IPS-11a (cell line): ENCODE data around the gene IQCH.

Experiments
- H3K4me3 ChIP-seq: one replicate; pipeline ENCODE4 v1.5.1; 2013; ENCODE audit warnings: low read depth, low read length, control low read depth

IQCH gene

GRCh38 chr15:67521029-67521782 is 266.6 kb downstream of the IQCH start, which contains the start of gene C15orf61:
Gene C15orf61, plus strand, starts transcription at chr15:67521131. Its CDS starts 118 bp downstream, at chr15:67521249.
- peak within 1 kb of the TSS; percentile 72 for H3K4me3 ChIP-seq

DNA sequence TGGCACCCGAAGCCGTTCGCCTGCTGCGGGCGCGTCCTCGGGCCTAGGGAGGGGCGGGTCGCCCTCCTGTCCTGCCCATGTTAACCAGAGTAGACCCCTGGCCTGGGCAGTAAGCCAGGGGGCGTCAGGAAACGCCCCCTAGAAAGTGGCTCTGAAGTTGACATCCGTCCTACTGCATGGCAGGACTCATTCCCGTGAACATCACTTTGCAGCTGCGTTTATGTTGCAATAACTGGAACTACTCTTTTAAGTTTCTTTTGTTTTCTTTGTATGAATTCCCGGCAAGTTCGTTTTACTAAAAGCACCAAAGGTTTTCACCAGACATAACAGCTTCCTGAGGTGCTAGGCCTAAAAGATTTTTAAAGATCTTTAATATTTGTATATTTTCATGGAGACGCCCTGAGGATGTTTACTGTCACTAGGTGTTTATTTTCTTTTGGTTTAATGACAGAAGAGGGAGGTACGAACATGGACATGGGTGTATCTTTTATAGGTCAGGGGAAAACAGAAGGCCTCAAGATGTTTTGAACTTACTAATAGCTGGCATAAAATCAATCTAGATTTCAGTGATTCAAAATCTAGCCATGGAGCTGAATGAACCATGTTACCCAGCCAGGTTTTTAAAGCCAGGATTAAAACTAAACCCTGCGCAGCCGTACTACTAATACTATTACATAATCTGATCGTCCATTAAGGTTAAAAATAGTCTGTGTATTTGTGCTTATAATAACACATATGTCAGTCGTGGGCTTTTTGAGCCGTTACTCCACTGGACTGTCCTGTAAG is 267.4 kb downstream of the IQCH start:
- H3K4me3 ChIP-seq = peak overlapping the region; percentile 72

- no peak overlapping the region for H3K4me3 ChIP-seq
Measured at GRCh38 chr15:67523330-67523729, 268.7 kb downstream of the IQCH start.

DNA sequence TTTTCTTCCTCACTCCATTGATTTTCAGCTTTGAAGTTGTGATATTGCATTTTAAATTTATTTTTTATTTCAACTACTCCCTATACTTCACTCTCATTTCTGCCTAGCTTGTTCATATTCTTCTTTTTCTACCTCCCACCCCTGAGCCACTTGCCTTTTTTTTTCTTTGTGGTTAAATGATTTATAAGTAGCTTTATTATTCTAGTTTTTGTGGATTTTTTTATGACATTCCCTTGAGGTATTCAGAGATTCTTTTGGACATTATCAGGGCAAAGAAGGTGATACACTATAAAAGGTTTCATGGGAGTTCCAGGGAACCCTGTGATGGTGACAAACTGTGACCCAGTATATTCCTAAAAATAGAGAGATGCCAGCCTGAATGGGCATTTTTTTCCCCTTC is 269.6 kb downstream of the IQCH start:
- H3K4me3 ChIP-seq = no peak overlapping the region

- no peak overlapping the region for H3K4me3 ChIP-seq
Measured at GRCh38 chr15:67528513-67528912, 273.9 kb downstream of the IQCH start.

DNA sequence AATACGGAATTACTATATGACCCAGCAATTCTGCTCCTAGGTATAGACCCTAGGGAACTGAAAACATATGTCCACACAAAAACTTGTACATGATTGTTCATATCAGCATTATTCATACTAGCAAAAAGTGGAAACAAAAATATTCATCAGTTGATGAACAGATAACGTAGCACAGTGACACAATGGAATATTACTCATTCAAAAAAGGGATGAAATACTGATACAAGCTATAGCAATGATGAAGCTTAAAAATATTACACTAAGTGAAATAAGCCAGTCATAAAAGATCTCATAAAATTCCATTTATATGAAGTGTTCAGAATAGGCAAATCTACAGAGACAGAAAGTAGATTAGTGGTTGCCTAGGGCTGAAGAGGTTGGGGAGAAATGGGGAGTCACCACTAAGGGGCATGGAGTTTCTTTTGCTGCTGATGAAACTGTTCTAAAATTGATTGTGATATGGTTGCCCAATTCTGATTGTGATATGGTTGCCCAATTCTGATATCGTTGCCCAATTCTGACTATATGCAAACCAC is 276.9 kb downstream of the IQCH start:
- no peak overlapping the region for H3K4me3 ChIP-seq

DNA sequence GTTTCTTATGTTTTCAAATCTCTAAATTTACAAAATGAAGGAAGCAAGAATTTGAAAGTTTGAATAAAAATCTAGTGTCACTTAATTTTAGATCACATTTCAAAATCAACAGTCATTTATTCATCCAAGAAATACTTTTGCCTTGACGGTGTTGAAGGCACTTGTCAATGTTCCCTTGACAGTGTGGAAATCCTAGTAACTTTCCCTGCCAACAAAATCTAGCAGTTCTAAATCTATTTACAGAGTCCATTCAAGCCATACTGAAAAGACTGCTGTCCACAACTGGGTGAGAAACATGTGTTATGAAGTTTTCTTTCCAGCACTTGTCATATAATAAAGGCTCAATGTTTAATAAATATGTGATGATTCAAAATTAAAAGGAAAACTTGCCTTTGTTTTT is 279.3 kb downstream of the IQCH start:
- no peak overlapping the region for H3K4me3 ChIP-seq

- no peak overlapping the region for H3K4me3 ChIP-seq
Measured at GRCh38 chr15:67534360-67534759, 279.8 kb downstream of the IQCH start.

- no peak overlapping the region for H3K4me3 ChIP-seq
Measured at GRCh38 chr15:67537771-67538170, 283.2 kb downstream of the IQCH start.

GRCh38 chr15:67542420-67543347 is 288.1 kb downstream of the IQCH start, which contains the start of gene MAP2K5:
Gene MAP2K5, plus strand, starts transcription at chr15:67542703. Its CDS starts 633 bp downstream, at chr15:67543336.
- H3K4me3 ChIP-seq = peak within 1 kb of the TSS; percentile 86

DNA sequence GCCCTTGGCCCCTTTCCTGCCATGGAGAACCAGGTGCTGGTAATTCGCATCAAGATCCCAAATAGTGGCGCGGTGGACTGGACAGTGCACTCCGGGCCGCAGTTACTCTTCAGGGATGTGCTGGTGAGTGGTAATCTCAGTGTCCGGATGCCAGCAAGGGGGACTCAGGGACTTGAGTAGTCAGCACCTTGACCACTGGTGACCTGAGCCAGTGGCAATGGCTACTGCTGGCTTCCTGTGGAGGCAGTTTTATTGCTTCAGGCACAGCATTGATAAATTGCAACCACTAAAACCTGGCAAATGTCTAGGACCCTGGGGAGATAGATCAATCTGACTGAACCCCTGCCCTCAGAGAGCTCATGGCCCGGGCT is 288.7 kb downstream of the IQCH start:
- peak overlapping the region; percentile 86 for H3K4me3 ChIP-seq

- H3K4me3 ChIP-seq = no peak overlapping the region
Measured at GRCh38 chr15:67544475-67544874, 289.9 kb downstream of the IQCH start.

- H3K4me3 ChIP-seq = no peak overlapping the region
Measured at GRCh38 chr15:67545864-67546263, 291.3 kb downstream of the IQCH start.

DNA sequence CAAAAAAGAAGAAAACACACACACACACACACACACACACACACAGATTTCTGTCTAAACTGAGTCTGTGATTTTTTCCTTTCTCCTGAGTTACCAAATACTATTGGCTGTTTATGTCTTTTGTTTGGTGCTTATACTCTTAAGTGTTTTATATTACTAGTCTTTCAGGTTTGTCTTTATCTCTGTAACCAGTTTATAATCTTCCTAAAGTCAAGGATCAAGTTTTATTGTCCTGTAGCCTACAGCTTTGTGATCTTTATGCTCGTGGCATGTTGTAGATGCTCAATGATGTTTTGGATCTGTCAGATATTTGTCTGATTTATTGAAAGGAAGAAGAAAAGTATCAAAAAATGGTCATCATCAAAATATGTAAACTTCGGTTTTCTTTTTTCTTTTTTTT is 292.5 kb downstream of the IQCH start:
- no peak overlapping the region for H3K4me3 ChIP-seq

DNA sequence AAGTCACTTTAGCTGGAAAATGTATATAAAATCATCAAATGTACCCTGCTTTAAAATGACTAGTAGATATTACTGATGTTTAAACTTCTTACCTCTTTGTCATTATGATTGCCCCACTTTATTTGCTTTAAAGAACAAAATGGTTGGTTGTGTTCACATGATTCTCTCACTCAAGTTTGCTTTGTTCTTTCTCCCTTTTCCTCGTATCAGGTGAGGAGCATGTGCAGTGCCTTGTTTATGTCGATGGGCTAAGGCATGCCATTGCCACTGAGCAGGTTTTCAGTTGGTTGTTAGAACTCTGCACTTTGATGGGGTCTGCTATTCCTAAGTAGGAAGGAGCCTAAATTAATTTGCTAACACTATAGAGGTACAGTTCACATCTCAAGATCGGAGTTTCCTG is 293.2 kb downstream of the IQCH start:
- no peak overlapping the region for H3K4me3 ChIP-seq

DNA sequence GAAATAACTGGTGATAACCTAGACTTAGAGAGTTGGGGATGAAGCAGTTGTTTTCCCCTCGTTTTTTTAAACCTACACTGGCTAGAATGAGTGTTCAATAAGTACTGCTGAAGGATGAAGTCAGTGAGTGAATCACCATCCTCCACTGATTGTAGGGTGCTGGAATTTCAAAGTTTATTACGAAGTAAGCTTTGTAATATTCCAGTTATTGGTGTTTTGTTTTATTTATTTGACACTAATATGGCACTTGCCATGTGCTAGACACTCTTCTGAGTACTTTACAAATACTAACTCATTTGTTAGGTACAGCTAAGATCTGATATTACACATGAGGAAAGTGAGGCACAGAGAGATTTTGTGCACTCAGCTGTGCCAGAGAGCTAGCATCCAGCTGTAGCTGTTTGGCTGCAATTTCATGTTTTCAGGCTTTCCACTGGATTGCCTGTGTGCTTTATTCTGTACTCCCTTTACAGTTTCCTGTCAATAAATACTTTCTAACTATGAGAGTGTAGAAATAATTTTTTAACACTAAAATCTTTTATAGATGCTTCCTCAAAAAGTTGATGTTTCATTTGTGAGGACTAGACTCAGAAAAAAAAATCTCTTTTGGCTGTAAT is 293.8 kb downstream of the IQCH start:
- H3K4me3 ChIP-seq = no peak overlapping the region

DNA sequence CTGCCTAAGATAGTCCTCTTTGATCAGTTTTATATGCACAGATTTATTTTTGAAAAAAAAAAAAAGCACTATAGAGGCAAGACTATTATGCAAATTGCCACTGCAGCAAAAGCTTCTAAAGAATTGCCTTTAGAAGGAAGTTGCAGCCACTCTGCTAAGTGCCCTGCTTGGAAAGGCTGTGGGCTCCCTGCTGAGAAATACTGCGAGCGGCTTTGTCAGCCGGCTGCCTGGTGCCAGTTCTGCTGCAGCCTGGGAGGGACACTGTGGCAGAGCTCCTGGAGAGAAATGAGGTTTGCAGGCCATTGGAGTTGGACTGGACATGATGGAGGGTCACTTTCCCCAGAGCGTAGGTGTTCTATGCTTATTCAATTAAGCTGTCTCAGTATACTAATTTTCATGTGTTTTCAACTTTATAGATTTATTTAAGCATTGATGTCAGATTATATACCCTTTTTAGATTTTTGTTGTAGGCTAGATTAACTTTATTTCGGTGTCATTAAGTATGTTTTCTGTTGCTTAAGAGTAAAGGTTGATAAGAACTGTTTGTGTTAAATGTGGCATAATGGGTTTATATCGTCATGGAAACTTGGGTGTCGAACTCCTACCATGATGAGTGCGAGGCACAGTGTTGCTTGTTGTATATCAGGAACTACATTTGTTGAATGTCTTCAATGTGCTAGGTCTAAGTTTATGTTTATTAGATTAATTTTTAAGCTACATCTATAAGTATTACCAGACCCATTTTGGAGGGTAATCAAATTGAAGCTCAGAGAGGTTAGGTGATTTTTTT is 294.5 kb downstream of the IQCH start:
- H3K4me3 ChIP-seq = no peak overlapping the region

- no peak overlapping the region for H3K4me3 ChIP-seq
Measured at GRCh38 chr15:67549736-67550135, 295.1 kb downstream of the IQCH start.

DNA sequence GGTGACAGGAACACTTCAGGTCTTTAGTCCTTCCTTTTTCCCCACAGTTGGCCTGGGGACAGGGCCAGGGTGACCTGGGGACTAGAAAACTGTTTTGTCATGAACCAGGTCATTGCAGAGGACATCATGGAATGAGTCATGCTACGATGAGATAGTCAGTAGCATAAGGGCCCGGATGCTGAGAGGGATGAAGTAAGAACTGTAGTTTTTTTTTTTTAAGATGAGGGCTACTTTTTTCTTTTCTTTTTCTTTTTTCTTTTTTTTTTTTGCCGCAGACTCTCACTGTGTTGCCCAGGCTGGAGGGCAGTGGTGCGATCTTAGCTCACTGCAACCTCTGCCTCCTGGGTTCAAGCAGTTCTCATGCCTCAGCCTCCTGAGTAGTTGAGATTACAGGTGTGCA is 295.9 kb downstream of the IQCH start:
- H3K4me3 ChIP-seq = no peak overlapping the region
